HL-60 (cell line): Measurements from ENCODE around the gene FOXK2.
"Not testable (repeated sequence)": the region's sequence is repeated elsewhere in the genome, so short reads cannot be mapped to it uniquely, and the experiment has no call there.

Experiments used
- DNase-seq, 2 experiments: peaks; one replicate each; pipeline ENCODE4 v3.0.0-alpha.2; 2010 to 2020; ENCODE audit warnings: low read depth in 1 of 2, low spot score in 1 of 2
- H3K27ac ChIP-seq: fragments of 250-450 bp; sonication (Bioruptor Pico); replicated peaks from 2 replicates; pipeline ENCODE4 v1.5.1; 2020; ENCODE audit warnings: mild to moderate bottlenecking, moderate library complexity
- H3K27me3 ChIP-seq: fragments of 250-450 bp; sonication (Bioruptor Pico); 2 replicates; pipeline ENCODE4 v1.5.1; 2021; ENCODE audit warnings: mild to moderate bottlenecking, moderate library complexity; ENCODE audit not compliant: insufficient read depth, poor library complexity, severe bottlenecking
- H3K4me3 ChIP-seq: replicated peaks from 2 replicates; pipeline ENCODE4 v1.5.1; 2011; ENCODE audit warnings: mild to moderate bottlenecking, control low read depth, low read length; ENCODE audit not compliant: insufficient read depth
- GABPA ChIP-seq: IDR thresholded peaks from 2 replicates; pipeline ENCODE4 v1.6.1; 2012; ENCODE audit warnings: low read depth
- POLR2AphosphoS5 ChIP-seq: IDR thresholded peaks from 2 replicates; pipeline ENCODE4 v1.6.1; 2012; ENCODE audit warnings: low read depth
- SPI1 ChIP-seq: IDR thresholded peaks from 2 replicates; pipeline ENCODE4 v1.6.1; 2012; ENCODE audit warnings: low read depth, mild to moderate bottlenecking, borderline replicate concordance
- TF ChIP-seq, protein P1 (sequence below): IDR thresholded peaks from 2 replicates; pipeline ENCODE4 v1.6.1; 2012; ENCODE audit warnings: low read depth; ENCODE audit not compliant: insufficient replicate concordance
- TF ChIP-seq, protein P2 (sequence below): IDR thresholded peaks from one replicate; pipeline ENCODE4 v1.5.1; 2011; ENCODE audit warnings: low read length, control low read depth, inconsistent platforms; ENCODE audit not compliant: insufficient read depth

Gene FOXK2

GRCh38 chr17:82531431-82531881 lies 11.9 kb downstream of the FOXK2 start:
- H3K27ac ChIP-seq: no peak overlapping the region

GRCh38 chr17:82534401-82534812 lies 14.9 kb downstream of the FOXK2 start:
- no peaks in the 10 kb centered on the region for H3K27me3 ChIP-seq
- no peak overlapping the region for H3K27ac ChIP-seq
- DNase-seq: peak in 1 of 2 experiments; percentile 20
- no peak overlapping the region for H3K4me3 ChIP-seq
- TF ChIP-seq SPI1 (no peak), POLR2AphosphoS5 (no peak), GABPA (no peak)
- TF ChIP-seq, protein P1, sequence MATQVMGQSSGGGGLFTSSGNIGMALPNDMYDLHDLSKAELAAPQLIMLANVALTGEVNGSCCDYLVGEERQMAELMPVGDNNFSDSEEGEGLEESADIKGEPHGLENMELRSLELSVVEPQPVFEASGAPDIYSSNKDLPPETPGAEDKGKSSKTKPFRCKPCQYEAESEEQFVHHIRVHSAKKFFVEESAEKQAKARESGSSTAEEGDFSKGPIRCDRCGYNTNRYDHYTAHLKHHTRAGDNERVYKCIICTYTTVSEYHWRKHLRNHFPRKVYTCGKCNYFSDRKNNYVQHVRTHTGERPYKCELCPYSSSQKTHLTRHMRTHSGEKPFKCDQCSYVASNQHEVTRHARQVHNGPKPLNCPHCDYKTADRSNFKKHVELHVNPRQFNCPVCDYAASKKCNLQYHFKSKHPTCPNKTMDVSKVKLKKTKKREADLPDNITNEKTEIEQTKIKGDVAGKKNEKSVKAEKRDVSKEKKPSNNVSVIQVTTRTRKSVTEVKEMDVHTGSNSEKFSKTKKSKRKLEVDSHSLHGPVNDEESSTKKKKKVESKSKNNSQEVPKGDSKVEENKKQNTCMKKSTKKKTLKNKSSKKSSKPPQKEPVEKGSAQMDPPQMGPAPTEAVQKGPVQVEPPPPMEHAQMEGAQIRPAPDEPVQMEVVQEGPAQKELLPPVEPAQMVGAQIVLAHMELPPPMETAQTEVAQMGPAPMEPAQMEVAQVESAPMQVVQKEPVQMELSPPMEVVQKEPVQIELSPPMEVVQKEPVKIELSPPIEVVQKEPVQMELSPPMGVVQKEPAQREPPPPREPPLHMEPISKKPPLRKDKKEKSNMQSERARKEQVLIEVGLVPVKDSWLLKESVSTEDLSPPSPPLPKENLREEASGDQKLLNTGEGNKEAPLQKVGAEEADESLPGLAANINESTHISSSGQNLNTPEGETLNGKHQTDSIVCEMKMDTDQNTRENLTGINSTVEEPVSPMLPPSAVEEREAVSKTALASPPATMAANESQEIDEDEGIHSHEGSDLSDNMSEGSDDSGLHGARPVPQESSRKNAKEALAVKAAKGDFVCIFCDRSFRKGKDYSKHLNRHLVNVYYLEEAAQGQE: no peak
- TF ChIP-seq, protein P2, sequence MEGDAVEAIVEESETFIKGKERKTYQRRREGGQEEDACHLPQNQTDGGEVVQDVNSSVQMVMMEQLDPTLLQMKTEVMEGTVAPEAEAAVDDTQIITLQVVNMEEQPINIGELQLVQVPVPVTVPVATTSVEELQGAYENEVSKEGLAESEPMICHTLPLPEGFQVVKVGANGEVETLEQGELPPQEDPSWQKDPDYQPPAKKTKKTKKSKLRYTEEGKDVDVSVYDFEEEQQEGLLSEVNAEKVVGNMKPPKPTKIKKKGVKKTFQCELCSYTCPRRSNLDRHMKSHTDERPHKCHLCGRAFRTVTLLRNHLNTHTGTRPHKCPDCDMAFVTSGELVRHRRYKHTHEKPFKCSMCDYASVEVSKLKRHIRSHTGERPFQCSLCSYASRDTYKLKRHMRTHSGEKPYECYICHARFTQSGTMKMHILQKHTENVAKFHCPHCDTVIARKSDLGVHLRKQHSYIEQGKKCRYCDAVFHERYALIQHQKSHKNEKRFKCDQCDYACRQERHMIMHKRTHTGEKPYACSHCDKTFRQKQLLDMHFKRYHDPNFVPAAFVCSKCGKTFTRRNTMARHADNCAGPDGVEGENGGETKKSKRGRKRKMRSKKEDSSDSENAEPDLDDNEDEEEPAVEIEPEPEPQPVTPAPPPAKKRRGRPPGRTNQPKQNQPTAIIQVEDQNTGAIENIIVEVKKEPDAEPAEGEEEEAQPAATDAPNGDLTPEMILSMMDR: no peak

More at GRCh38 chr17:82531431-82531881, 11.9 kb downstream of the FOXK2 start:
- no peaks in the 10 kb centered on the region for H3K27me3 ChIP-seq
- TF ChIP-seq GABPA (no peak), SPI1 (no peak), POLR2AphosphoS5 (no peak)
- TF ChIP-seq, protein P1: no peak
- TF ChIP-seq, protein P2: no peak
- no peak overlapping the region for H3K4me3 ChIP-seq
- no peak for DNase-seq

GRCh38 chr17:82536512-82537201 lies 17.1 kb downstream of the FOXK2 start:
- TF ChIP-seq POLR2AphosphoS5 (no peak), GABPA (no peak), SPI1 (no peak)
- TF ChIP-seq, protein P2: no peak
- TF ChIP-seq, protein P1: no peak
- no peak for DNase-seq
- Histone ChIP-seq H3K4me3 (no peak overlapping the region), H3K27ac (no peak overlapping the region), H3K27me3 (no peaks in the 10 kb centered on the region)

DNA sequence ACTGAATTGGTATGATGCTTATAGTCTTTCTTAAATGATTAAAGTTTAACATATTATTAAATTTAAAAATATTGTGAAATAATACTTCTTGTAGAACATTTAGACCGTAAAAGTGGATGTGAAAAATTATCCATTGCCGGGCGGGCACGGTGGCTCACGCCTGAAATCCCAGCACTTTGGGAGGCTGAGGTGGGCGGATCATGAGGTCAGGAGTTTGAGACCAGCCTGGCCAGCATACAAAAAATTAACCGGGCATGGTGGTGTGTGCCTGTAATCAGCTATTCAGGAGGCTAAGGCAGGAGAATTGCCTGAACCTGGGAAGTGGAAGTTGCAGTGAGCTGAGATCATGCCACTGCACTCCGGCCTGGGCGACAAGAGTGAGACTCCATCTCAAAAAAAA lies 17.7 kb downstream of the FOXK2 start:
- not testable (repeated sequence) for DNase-seq, H3K27ac ChIP-seq, H3K27me3 ChIP-seq, H3K4me3 ChIP-seq

- DNase-seq, H3K27me3 ChIP-seq, H3K27ac ChIP-seq, H3K4me3 ChIP-seq: not testable (repeated sequence)
Measured at GRCh38 chr17:82539076-82539475, 19.5 kb downstream of the FOXK2 start.
